Hepatocyte (in vitro differentiated cells): ENCODE results near the gene GNA14. TPM values are rescaled to one million over a fixed set of nuclear protein-coding genes. Genes with fewer than 3 reads are reported as not detected.
A peak's percentile ranks its signal among the peaks of the same experiment; 100 is the strongest.

Experiments used
- DNase-seq: peaks from one replicate; pipeline ENCODE4 v3.0.0-alpha.2; 2016; ENCODE audit warnings: low spot score
- H2AFZ ChIP-seq: fragments of 200-600 bp; sonication (generic); 2 replicates; pipeline ENCODE4 v1.6.0; 2016; ENCODE audit warnings: antibody characterized with exemption, mild to moderate bottlenecking
- H3K27ac ChIP-seq: fragments of 200-600 bp; sonication (generic); 2 replicates; pipeline ENCODE4 v1.5.1; 2016; ENCODE audit warnings: mild to moderate bottlenecking
- H3K27me3 ChIP-seq: fragments of 200-600 bp; sonication (generic); 2 replicates; pipeline ENCODE4 v1.6.1; 2016
- H3K36me3 ChIP-seq: fragments of 200-600 bp; sonication (generic); replicated peaks from 2 replicates; pipeline ENCODE4 v1.5.1; 2016; ENCODE audit warnings: low read depth; ENCODE audit not compliant: insufficient read depth
- H3K4me1 ChIP-seq: fragments of 200-600 bp; sonication (generic); 2 replicates; pipeline ENCODE4 v1.5.1; 2016; ENCODE audit warnings: mild to moderate bottlenecking, moderate library complexity; ENCODE audit not compliant: insufficient read depth
- H3K4me2 ChIP-seq: fragments of 200-600 bp; sonication (generic); 2 replicates; pipeline ENCODE4 v1.6.0; 2016
- H3K4me3 ChIP-seq: fragments of 200-600 bp; sonication (generic); 2 replicates; pipeline ENCODE4 v1.5.1; 2016; ENCODE audit warnings: mild to moderate bottlenecking
- H3K79me2 ChIP-seq: fragments of 200-600 bp; sonication (generic); 2 replicates; pipeline ENCODE4 v1.6.0; 2017; ENCODE audit warnings: mild to moderate bottlenecking
- H3K9me2 ChIP-seq: fragments of 200-600 bp; sonication (generic); replicated peaks from 2 replicates; pipeline ENCODE4 v1.6.0; 2017; ENCODE audit warnings: mild to moderate bottlenecking; ENCODE audit not compliant: insufficient read depth
- H3K9me3 ChIP-seq: fragments of 200-600 bp; sonication (generic); 2 replicates; pipeline ENCODE4 v1.5.1; 2016; ENCODE audit warnings: low read depth, mild to moderate bottlenecking
- H4K20me1 ChIP-seq: fragments of 200-600 bp; sonication (generic); 2 replicates; pipeline ENCODE4 v1.6.0; 2016; ENCODE audit warnings: mild to moderate bottlenecking; ENCODE audit not compliant: insufficient read depth, poor library complexity, severe bottlenecking
- CTCF ChIP-seq: fragments of 200-600 bp; sonication (generic); IDR thresholded peaks from 2 replicates; pipeline ENCODE4 v1.5.1; 2016; ENCODE audit warnings: antibody characterized with exemption, mild to moderate bottlenecking; ENCODE audit not compliant: poor library complexity
- EZH2 ChIP-seq: fragments of 200-600 bp; sonication (generic); IDR thresholded peaks from 2 replicates; pipeline ENCODE4 v1.6.1; 2016; ENCODE audit warnings: antibody characterized with exemption, mild to moderate bottlenecking, borderline replicate concordance
- EZH2phosphoT487 ChIP-seq: fragments of 200-600 bp; sonication (generic); IDR thresholded peaks from one replicate; pipeline ENCODE4 v1.6.1; 2018; ENCODE audit warnings: antibody characterized with exemption, mild to moderate bottlenecking, low read depth, moderate library complexity; ENCODE audit not compliant: unreplicated experiment, severe bottlenecking
- WGBS: methylation state at CpG from one replicate; pipeline ENCODE4 v1.1.6; 2016; ENCODE audit warnings: low lambda C conversion rate; ENCODE audit errors: missing lambda C conversion rate; 5-methylcytosine and 5-hydroxymethylcytosine counted together
- polyA plus RNA-seq: library from polyadenylated mRNA; unstranded; fragments of >200 nt; fragmentation: Nextera tagmentation; extraction: Ambion mirVana; gene quantifications from 2 replicates; pipeline ENCODE4 v1.2.1, GENCODE V29; 2016
- total RNA-seq: library from RNA; depleted of rRNA; stranded (reverse); fragments of >200 nt; gene quantifications from 2 replicates; pipeline ENCODE4 v1.2.3, GENCODE V29; 2014

The GNA14 gene
- total and polyA plus RNA-seq, 2 experiments from 2014 or later, result 1.2 to 3.1 TPM

GRCh38 chr9:77582961-77583576 lies 65.1 kb downstream of the GNA14 start:
- no peaks in the 10 kb centered on the region for H3K9me2 ChIP-seq
- no peaks in the 10 kb centered on the region for H3K79me2 ChIP-seq
- H3K9me3 ChIP-seq, result no peaks in the 10 kb centered on the region
- no peaks in the 10 kb centered on the region for H3K36me3 ChIP-seq
- no peak overlapping the region for H2AFZ ChIP-seq
- no peak for DNase-seq
- H3K27ac ChIP-seq, result no peak overlapping the region
- no peaks in the 10 kb centered on the region for H3K27me3 ChIP-seq
- H3K4me3 ChIP-seq, result no peak overlapping the region
- H3K4me2 ChIP-seq, result no peak overlapping the region
- peaks cover 4% of the 10 kb centered on the region for H3K4me1 ChIP-seq
- no peaks in the 10 kb centered on the region for H4K20me1 ChIP-seq
- 32% methylated on average over 5 of the region's 5 CpGs for WGBS
- TF ChIP-seq EZH2phosphoT487 (no peak), CTCF (no peak), EZH2 (no peak)

GRCh38 chr9:77582525-77582924 lies 65.6 kb downstream of the GNA14 start:
- Histone ChIP-seq H4K20me1 (no peaks in the 10 kb centered on the region), H3K4me1 (peaks cover 4% of the 10 kb centered on the region), H3K4me2 (no peak overlapping the region), H3K4me3 (no peak overlapping the region), H3K27me3 (no peaks in the 10 kb centered on the region), H3K9me2 (no peaks in the 10 kb centered on the region), H2AFZ (no peak overlapping the region), H3K79me2 (no peaks in the 10 kb centered on the region), H3K27ac (no peak overlapping the region), H3K9me3 (no peaks in the 10 kb centered on the region), H3K36me3 (no peaks in the 10 kb centered on the region)
- no peak for DNase-seq
- no peak for TF ChIP-seq CTCF
- no peak for TF ChIP-seq EZH2
- TF ChIP-seq EZH2phosphoT487, result no peak
- WGBS, result 79% methylated on average over 3 of the region's 3 CpGs

- Histone ChIP-seq H3K4me3 (no peak overlapping the region), H3K4me1 (no peaks in the 10 kb centered on the region), H3K9me2 (no peaks in the 10 kb centered on the region), H3K79me2 (no peaks in the 10 kb centered on the region), H2AFZ (no peak overlapping the region), H4K20me1 (no peaks in the 10 kb centered on the region), H3K27me3 (no peaks in the 10 kb centered on the region), H3K4me2 (no peak overlapping the region), H3K36me3 (no peaks in the 10 kb centered on the region), H3K27ac (no peak overlapping the region), H3K9me3 (no peaks in the 10 kb centered on the region)
- no peak for TF ChIP-seq CTCF
- no peak for TF ChIP-seq EZH2phosphoT487
- TF ChIP-seq EZH2, result no peak
- WGBS, result 54% methylated on average over 2 of the region's 2 CpGs
- peak; percentile 47 for DNase-seq
These were observed 72.3 kb downstream of the GNA14 start for GRCh38 chr9:77575785-77576184.
